Astrocyte (in vitro differentiated cells and primary cell): Measurements from ENCODE around the gene KCNA5.

Experiments used
- EZH2 ChIP-seq: IDR thresholded peaks from 2 replicates; pipeline ENCODE4 v1.6.1; 2012; ENCODE audit warnings: mild to moderate bottlenecking, low read length, inconsistent platforms; ENCODE audit not compliant: insufficient read depth
- TF ChIP-seq, protein P1 (sequence below): IDR thresholded peaks from 2 replicates; pipeline ENCODE4 v1.5.1; 2011; ENCODE audit warnings: low read depth, mild to moderate bottlenecking, inconsistent platforms, low read length, moderate library complexity; ENCODE audit not compliant: insufficient read depth

DNA sequence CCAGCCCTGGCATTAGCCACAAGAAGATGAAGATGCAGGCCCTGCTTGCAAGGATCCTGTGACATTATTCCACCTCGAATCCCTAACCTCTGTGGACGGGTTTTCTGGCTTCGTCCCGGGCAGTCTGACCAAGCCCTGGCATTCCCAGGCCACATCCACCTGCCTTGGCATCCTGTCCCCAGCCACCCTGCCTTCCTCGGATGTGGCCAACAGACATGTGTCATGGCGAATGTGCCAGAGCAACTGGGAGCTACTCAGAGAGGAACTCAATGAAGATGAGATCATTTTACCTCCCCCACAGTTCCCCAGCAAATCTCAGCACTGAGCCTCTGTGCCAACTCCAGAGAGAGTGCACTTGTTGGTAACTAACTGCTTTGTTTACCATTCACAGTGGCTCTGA is 33.5 kb upstream of the KCNA5 start:
- TF ChIP-seq, protein P1, sequence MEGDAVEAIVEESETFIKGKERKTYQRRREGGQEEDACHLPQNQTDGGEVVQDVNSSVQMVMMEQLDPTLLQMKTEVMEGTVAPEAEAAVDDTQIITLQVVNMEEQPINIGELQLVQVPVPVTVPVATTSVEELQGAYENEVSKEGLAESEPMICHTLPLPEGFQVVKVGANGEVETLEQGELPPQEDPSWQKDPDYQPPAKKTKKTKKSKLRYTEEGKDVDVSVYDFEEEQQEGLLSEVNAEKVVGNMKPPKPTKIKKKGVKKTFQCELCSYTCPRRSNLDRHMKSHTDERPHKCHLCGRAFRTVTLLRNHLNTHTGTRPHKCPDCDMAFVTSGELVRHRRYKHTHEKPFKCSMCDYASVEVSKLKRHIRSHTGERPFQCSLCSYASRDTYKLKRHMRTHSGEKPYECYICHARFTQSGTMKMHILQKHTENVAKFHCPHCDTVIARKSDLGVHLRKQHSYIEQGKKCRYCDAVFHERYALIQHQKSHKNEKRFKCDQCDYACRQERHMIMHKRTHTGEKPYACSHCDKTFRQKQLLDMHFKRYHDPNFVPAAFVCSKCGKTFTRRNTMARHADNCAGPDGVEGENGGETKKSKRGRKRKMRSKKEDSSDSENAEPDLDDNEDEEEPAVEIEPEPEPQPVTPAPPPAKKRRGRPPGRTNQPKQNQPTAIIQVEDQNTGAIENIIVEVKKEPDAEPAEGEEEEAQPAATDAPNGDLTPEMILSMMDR: no peak
- no peak for TF ChIP-seq EZH2
